DND-41 (cell line): Measurements from ENCODE around the gene ICA1.
A peak's percentile ranks its signal among the peaks of the same experiment; 100 is the strongest.

Experiments
- ATAC-seq: fragments of 200-7000 bp; cut with Tn5 transposase; 3 replicates; pipeline ENCODE4 v1.9.1; 2021; ENCODE audit warnings: low read depth; ENCODE audit not compliant: insufficient read depth
- DNase-seq: peaks from one replicate; pipeline ENCODE4 v3.0.0-alpha.2; 2020
- H2AFZ ChIP-seq: 2 replicates; pipeline ENCODE4 v1.6.0; 2012; ENCODE audit warnings: low read depth, low read length
- H3K27ac ChIP-seq: 2 replicates; pipeline ENCODE4 v1.5.1; 2012; ENCODE audit warnings: low read length, inconsistent platforms
- H3K27me3 ChIP-seq: fragments of 200-600 bp; sonication (generic); 2 replicates; pipeline ENCODE4 v1.6.0; 2012; ENCODE audit warnings: low read length, mild to moderate bottlenecking, inconsistent platforms; ENCODE audit not compliant: insufficient read depth, poor library complexity
- H3K36me3 ChIP-seq: 2 replicates; pipeline ENCODE4 v1.5.1; 2012; ENCODE audit warnings: low read length, inconsistent platforms; ENCODE audit not compliant: insufficient read depth
- H3K4me1 ChIP-seq: 2 replicates; pipeline ENCODE4 v1.5.1; 2012; ENCODE audit warnings: mild to moderate bottlenecking, low read length; ENCODE audit not compliant: insufficient read depth
- H3K4me2 ChIP-seq: 2 replicates; pipeline ENCODE4 v1.6.0; 2012; ENCODE audit warnings: mild to moderate bottlenecking, moderate library complexity, low read length, inconsistent platforms; ENCODE audit not compliant: insufficient read depth
- H3K4me3 ChIP-seq, 2 experiments: fragments of 200-600 bp in 1 of 2; shearing (Covaris generic) in 1 of 2; 2 replicates each; pipeline ENCODE4 v1.5.1; 2012 to 2016; ENCODE audit warnings: inconsistent platforms in 2 of 2, low read length in 2 of 2, mild to moderate bottlenecking in 2 of 2, low read depth in 1 of 2, moderate library complexity in 1 of 2
- H3K79me2 ChIP-seq: 2 replicates; pipeline ENCODE4 v1.6.0; 2012; ENCODE audit warnings: low read length, inconsistent platforms; ENCODE audit not compliant: insufficient read depth
- H3K9ac ChIP-seq: 2 replicates; pipeline ENCODE4 v1.6.0; 2012; ENCODE audit warnings: low read depth, mild to moderate bottlenecking, inconsistent platforms, low read length, moderate library complexity
- H3K9me3 ChIP-seq: 2 replicates; pipeline ENCODE4 v1.5.1; 2012; ENCODE audit warnings: low read length, moderate library complexity, mild to moderate bottlenecking, inconsistent platforms; ENCODE audit not compliant: insufficient read depth, severe bottlenecking
- H4K20me1 ChIP-seq: 2 replicates; pipeline ENCODE4 v1.6.0; 2012; ENCODE audit warnings: low read length; ENCODE audit not compliant: insufficient read depth
- CTCF ChIP-seq: IDR thresholded peaks from 2 replicates; pipeline ENCODE4 v1.5.1; 2012; ENCODE audit warnings: borderline replicate concordance, low read length, moderate library complexity, mild to moderate bottlenecking; ENCODE audit not compliant: poor library complexity, severe bottlenecking; ENCODE audit errors: extremely low read depth
- EZH2 ChIP-seq: IDR thresholded peaks from 3 replicates; pipeline ENCODE4 v1.6.1; 2012; ENCODE audit warnings: borderline replicate concordance, low read depth, mild to moderate bottlenecking, moderate library complexity, low read length, inconsistent platforms; ENCODE audit not compliant: severe bottlenecking

The ICA1 gene

GRCh38 chr7:8155836-8156235 is 106.1 kb downstream of the ICA1 start:
- ATAC-seq, result no peak
- no peak overlapping the region for H3K27ac ChIP-seq
- H3K9me3 ChIP-seq, result no peaks in the 10 kb centered on the region
- DNase-seq, result no peak
- no peak overlapping the region for H3K4me3 ChIP-seq
- no peak overlapping the region for H3K4me2 ChIP-seq
- TF ChIP-seq EZH2 (no peak), CTCF (no peak)
- H3K27me3 ChIP-seq, result no peaks in the 10 kb centered on the region
- no peaks in the 10 kb centered on the region for H4K20me1 ChIP-seq
- no peaks in the 10 kb centered on the region for H3K79me2 ChIP-seq
- no peak overlapping the region for H3K9ac ChIP-seq
- H3K36me3 ChIP-seq, result no peaks in the 10 kb centered on the region
- H2AFZ ChIP-seq, result no peak overlapping the region
- peaks cover 18% of the 10 kb centered on the region for H3K4me1 ChIP-seq

- H3K4me3 ChIP-seq, result no peak overlapping the region
- H3K9ac ChIP-seq, result peak overlapping the region; percentile 21; the same call in 1 of the 2 replicates
- no peak for TF ChIP-seq CTCF
- TF ChIP-seq EZH2, result no peak
- H3K27ac ChIP-seq, result peak overlapping the region; percentile 72
- peak overlapping the region; percentile 52 for H2AFZ ChIP-seq
- ATAC-seq (no peak), DNase-seq (no peak)
- no peaks in the 10 kb centered on the region for H3K36me3 ChIP-seq
- H3K79me2 ChIP-seq, result no peaks in the 10 kb centered on the region
- H4K20me1 ChIP-seq, result no peaks in the 10 kb centered on the region
- no peaks in the 10 kb centered on the region for H3K9me3 ChIP-seq
- peaks cover 28% of the 10 kb centered on the region for H3K4me1 ChIP-seq
- peak overlapping the region; percentile 40; the same call in 1 of the 2 replicates for H3K4me2 ChIP-seq
- no peaks in the 10 kb centered on the region for H3K27me3 ChIP-seq
These were observed 107.7 kb downstream of the ICA1 start for GRCh38 chr7:8154272-8154671.

GRCh38 chr7:8152489-8153192 is 109.3 kb downstream of the ICA1 start:
- no peak for TF ChIP-seq EZH2
- no peak for TF ChIP-seq CTCF
- H3K79me2 ChIP-seq, result no peaks in the 10 kb centered on the region
- H3K4me2 ChIP-seq, result no peak overlapping the region
- H3K36me3 ChIP-seq, result no peaks in the 10 kb centered on the region
- no peak overlapping the region for H3K4me3 ChIP-seq
- H3K4me1 ChIP-seq, result peaks cover 37% of the 10 kb centered on the region
- no peak overlapping the region for H3K9ac ChIP-seq
- no peaks in the 10 kb centered on the region for H3K27me3 ChIP-seq
- H2AFZ ChIP-seq, result no peak overlapping the region
- no peaks in the 10 kb centered on the region for H4K20me1 ChIP-seq
- no peaks in the 10 kb centered on the region for H3K9me3 ChIP-seq
- no peak for ATAC-seq
- peak overlapping the region; percentile 40 for H3K27ac ChIP-seq
- no peak for DNase-seq
